ENCODE data around the gene PLEKHM2. TPM values are rescaled to one million over a fixed set of nuclear protein-coding genes. Genes with fewer than 3 reads are reported as not detected.

The PLEKHM2 gene
- total RNA-seq, 1 donor from 2014 or later: 70.4 TPM

DNA sequence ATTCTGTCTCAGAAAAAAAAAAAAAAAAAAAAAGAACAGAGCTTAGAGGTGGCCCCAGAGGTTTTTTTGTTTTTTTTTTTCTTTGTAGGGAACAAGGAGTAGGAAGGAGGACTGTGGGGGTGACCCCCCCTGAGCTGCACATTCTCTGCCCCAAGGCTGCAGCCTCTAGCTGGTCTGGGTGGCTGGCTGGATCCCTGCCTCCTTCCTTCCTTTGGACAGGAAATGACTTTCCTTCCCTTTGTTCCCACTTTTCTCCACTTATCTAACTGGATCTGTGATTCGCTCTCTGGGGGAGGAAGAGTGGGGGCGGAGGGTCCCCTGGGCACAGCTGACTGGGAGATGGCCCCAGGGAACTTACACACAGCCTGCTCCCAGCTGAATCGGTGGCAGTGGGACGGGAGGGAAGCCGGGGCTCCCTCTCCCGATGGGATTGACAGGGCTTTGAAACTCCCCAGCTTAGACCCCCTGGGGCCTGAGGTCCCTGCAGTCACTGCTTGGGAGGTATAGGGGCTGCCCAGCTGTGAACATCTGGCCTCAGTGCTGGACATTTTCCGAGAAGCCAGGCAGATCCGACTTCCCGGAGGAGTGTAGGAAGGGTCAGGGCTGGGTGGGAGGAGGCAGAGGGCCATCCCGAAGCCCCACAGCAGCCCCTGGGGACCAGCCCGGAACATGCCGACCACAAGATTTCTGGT, 76.5 kb downstream of the PLEKHM2 start:
- peaks cover 37% of the 10 kb centered on the region for H3K4me1 Mint-ChIP-seq (ENCODE audit: low read depth)
- DNase-seq (ENCODE audit: low spot score, unreplicated experiment): no peak
- no peaks in the 10 kb centered on the region for H3K9me3 Mint-ChIP-seq (ENCODE audit: low read depth)
- H3K27me3 Mint-ChIP-seq: no peaks in the 10 kb centered on the region
- TF ChIP-seq, protein P1, sequence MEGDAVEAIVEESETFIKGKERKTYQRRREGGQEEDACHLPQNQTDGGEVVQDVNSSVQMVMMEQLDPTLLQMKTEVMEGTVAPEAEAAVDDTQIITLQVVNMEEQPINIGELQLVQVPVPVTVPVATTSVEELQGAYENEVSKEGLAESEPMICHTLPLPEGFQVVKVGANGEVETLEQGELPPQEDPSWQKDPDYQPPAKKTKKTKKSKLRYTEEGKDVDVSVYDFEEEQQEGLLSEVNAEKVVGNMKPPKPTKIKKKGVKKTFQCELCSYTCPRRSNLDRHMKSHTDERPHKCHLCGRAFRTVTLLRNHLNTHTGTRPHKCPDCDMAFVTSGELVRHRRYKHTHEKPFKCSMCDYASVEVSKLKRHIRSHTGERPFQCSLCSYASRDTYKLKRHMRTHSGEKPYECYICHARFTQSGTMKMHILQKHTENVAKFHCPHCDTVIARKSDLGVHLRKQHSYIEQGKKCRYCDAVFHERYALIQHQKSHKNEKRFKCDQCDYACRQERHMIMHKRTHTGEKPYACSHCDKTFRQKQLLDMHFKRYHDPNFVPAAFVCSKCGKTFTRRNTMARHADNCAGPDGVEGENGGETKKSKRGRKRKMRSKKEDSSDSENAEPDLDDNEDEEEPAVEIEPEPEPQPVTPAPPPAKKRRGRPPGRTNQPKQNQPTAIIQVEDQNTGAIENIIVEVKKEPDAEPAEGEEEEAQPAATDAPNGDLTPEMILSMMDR (IDR thresholded peaks at IDR 0.05; ENCODE audit: unreplicated experiment): no peak
- peak overlapping the region; percentile 91 for H3K4me3 Mint-ChIP-seq (ENCODE audit: low read depth)
- H3K36me3 Mint-ChIP-seq (ENCODE audit: insufficient read depth): peaks cover 13% of the 10 kb centered on the region
- H3K27ac Mint-ChIP-seq: peak overlapping the region; percentile 89

DNA sequence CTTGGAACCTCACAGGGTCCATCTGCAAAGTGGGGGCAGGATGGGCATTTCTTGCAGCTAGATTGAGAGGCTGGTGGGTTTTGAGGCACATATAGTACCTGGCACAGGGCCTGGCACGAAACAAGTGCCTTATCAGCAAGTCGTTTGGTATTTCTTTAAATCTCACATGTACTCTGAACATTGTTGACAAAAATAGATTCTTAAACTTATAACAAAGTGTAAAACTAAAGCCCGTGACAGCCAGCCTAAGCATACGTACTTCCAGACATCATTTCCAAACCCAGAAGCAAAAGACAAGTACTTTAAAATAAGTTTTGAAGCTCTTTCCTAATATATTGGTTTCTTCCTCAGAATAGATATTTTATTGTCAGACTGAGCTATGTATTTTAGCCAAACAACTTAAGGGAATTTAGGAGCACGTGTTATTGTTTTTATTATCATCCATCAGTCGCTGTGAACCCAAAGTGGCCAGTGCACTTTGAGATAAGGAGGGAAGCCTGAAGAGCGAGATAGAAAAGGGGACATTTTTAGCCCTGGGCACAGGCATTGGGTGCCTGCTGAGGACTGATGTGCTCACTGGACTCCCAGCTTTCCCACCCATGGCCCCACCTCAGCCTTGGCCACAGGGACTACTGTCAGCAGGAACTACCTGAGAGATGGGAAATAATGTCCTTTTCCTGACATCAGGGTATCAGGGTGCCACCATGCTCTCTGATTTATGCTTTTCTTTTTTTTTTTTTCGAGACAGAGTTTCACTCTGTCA, 77.4 kb downstream of the PLEKHM2 start:
- no peaks in the 10 kb centered on the region for H3K9me3 Mint-ChIP-seq (ENCODE audit: low read depth)
- peaks cover 36% of the 10 kb centered on the region for H3K4me1 Mint-ChIP-seq (ENCODE audit: low read depth)
- peak overlapping the region; percentile 89 for H3K27ac Mint-ChIP-seq
- no peaks in the 10 kb centered on the region for H3K27me3 Mint-ChIP-seq
- DNase-seq (ENCODE audit: low spot score, unreplicated experiment): no peak
- H3K4me3 Mint-ChIP-seq (ENCODE audit: low read depth): peak overlapping the region; percentile 91
- H3K36me3 Mint-ChIP-seq (ENCODE audit: insufficient read depth): peaks cover 17% of the 10 kb centered on the region
- TF ChIP-seq, protein P1 (IDR thresholded peaks at IDR 0.05; ENCODE audit: unreplicated experiment): no peak

DNA sequence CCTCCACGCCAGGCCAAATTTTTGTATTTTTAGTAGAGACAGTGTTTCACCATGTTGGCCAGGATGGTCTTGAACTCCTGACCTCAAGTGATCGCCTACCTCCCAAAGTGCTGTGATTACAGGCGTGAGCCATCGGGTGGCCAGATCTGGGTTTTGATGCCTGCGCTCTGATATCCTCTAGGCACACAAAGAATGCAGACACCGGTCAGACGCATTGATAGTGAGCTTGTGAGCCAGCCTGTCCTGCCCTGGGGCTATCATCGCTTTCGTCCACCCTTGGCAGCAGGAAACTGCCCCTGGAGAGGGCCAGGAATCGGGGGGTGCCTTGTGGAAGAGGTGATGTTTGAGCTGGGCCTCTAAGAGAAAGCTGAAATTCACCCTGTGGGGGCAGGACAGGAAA, 78.4 kb downstream of the PLEKHM2 start:
- H3K36me3 Mint-ChIP-seq (ENCODE audit: insufficient read depth): peaks cover 17% of the 10 kb centered on the region
- peak overlapping the region; percentile 69 for H3K27ac Mint-ChIP-seq
- TF ChIP-seq, protein P1 (IDR thresholded peaks at IDR 0.05; ENCODE audit: unreplicated experiment): no peak
- H3K27me3 Mint-ChIP-seq: no peaks in the 10 kb centered on the region
- no peak overlapping the region for H3K4me3 Mint-ChIP-seq (ENCODE audit: low read depth)
- no peak for DNase-seq (ENCODE audit: low spot score, unreplicated experiment)
- peaks cover 31% of the 10 kb centered on the region for H3K4me1 Mint-ChIP-seq (ENCODE audit: low read depth)
- no peaks in the 10 kb centered on the region for H3K9me3 Mint-ChIP-seq (ENCODE audit: low read depth)

DNA sequence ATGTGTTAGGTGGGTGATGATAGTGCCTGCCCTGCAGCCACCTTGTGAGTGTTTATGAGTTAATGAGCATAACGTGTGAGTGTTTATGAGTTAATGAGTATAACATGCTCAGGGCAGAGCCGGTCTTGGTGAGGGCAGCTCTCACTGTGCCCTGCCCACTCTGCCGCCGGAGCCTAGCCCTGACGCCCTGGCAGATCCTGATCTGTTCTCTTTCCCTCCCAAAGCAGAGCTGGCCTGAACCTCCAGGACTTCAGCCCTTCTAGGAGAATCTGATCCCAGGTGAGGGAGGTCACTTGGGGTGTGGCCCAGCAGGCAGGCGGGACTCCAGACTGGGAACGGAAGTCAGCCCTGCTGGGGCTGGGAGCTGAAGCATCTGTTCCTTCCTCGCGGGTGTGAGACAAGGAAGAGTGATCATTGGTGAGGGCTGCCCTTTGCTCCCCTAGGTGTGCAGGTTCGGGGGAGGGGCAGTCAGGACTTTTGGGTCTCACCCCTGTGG, 80.2 kb downstream of the PLEKHM2 start:
- H3K4me1 Mint-ChIP-seq (ENCODE audit: low read depth): peaks cover 29% of the 10 kb centered on the region
- no peaks in the 10 kb centered on the region for H3K9me3 Mint-ChIP-seq (ENCODE audit: low read depth)
- no peaks in the 10 kb centered on the region for H3K27me3 Mint-ChIP-seq
- TF ChIP-seq, protein P1 (IDR thresholded peaks at IDR 0.05; ENCODE audit: unreplicated experiment): no peak
- H3K36me3 Mint-ChIP-seq (ENCODE audit: insufficient read depth): peaks cover 21% of the 10 kb centered on the region
- H3K27ac Mint-ChIP-seq: peak overlapping the region; percentile 85
- no peak overlapping the region for H3K4me3 Mint-ChIP-seq (ENCODE audit: low read depth)
- DNase-seq (ENCODE audit: low spot score, unreplicated experiment): no peak

DNA sequence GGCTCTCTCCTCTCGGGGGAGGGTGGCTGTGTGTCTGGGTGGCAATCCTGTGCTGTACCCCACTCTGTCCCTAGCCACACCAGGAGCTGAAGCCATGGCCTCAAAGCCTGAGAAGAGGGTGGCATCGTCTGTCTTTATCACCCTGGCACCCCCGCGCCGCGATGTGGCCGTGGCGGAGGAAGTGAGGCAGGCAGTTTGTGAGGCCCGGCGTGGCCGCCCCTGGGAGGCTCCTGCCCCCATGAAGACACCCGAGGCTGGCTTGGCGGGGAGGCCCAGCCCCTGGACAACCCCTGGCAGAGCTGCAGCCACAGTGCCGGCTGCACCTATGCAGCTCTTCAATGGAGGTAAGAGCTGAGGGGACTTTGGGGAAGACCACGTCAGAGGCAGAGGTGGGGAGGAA, 80.8 kb downstream of the PLEKHM2 start:
- no peaks in the 10 kb centered on the region for H3K27me3 Mint-ChIP-seq
- H3K9me3 Mint-ChIP-seq (ENCODE audit: low read depth): no peaks in the 10 kb centered on the region
- peaks cover 27% of the 10 kb centered on the region for H3K4me1 Mint-ChIP-seq (ENCODE audit: low read depth)
- H3K27ac Mint-ChIP-seq: peak overlapping the region; percentile 37
- TF ChIP-seq, protein P1 (IDR thresholded peaks at IDR 0.05; ENCODE audit: unreplicated experiment): no peak
- no peak overlapping the region for H3K4me3 Mint-ChIP-seq (ENCODE audit: low read depth)
- no peak for DNase-seq (ENCODE audit: low spot score, unreplicated experiment)
- H3K36me3 Mint-ChIP-seq (ENCODE audit: insufficient read depth): peaks cover 21% of the 10 kb centered on the region

Measured in progenitor cell of endocrine pancreas (in vitro differentiated cells).